GM21381 (cell line): ENCODE measurements around the gene ZNF469.

Source experiments
- ATAC-seq: cut with Tn5 transposase; IDR thresholded peaks from one replicate; pipeline ENCODE4 v1.9.1; 2021; ENCODE audit warnings: mild to moderate bottlenecking, moderate library complexity; ENCODE audit not compliant: unreplicated experiment

ZNF469 gene

DNA sequence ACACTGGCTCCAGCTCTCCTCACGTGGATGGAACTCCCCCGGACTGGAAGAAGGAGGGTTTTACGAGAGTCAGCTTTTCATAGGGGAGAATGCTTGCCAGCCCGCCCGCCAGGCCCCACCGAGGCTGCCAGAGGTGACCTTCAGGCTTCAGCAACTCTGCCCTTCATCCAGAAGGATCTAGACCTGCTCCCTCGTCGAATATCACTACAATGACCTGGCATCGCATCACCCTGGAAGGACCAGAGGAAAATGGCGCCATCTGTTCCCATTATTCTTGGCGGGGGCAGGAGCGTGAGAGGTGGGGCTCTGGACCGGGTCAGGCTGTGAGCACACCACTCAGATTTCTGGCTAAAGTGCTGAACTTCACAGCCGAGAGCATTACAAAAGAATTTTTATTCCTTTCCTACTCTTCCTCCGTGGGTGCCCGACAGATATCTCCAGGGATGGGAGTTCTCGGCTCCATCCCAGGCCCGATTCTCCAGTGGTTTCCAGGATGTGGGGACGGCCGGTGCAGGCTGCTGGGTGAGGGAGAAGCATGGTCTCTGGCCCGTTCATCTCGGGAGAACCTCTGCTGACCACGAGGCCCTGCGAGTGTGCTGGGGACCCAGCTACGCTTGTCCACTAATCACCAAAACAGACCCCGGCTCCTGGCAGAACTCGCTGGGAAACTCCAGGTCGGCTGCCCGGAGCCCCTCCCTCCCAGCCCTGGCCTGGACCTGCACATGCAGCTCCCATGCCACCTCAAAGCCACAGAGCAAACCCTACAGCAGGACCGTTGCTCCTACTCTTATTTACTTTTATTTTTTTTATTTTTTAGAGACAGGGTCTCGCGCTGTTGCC lies 36.8 kb upstream of the ZNF469 start:
- no peak for ATAC-seq

DNA sequence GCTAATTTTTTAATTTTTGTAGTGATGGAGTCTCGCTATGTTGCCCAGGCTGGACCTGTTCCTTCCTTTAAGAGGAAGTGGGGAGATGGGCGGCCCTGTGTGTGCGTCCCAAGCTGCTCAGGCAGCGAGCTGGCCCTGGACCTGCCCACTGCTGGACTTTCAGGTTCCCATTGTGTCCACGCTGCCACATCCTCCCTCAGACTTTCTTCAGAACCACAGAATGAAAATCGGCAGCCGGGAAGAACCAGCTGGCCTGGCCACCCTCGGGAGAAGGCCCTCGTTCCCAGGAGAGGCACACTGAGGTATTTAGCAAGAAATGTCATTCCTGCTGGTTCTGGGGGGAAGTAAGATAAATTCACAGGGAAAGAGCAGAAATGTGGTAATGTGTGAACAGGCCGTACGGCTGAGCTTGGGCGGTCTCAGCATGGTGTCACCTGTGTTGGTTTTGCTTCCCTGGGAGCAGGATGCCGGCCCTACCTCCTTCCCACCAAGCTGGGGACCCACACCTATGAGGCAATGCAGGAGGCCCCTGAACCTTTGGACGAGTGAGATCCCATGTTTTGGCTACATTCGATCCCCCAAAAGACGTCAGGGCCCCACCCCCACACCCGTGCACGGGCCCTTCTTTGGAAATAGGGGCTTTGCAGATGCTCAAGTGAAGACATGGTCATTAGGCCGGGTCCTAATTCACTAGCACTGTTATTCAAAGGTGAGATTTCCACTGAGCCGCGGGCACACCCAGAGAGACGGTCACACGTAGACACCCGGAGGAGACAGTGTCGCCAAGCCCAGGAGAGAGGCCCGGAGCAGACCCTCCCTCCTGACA lies 35.9 kb upstream of the ZNF469 start:
- no peak for ATAC-seq

DNA sequence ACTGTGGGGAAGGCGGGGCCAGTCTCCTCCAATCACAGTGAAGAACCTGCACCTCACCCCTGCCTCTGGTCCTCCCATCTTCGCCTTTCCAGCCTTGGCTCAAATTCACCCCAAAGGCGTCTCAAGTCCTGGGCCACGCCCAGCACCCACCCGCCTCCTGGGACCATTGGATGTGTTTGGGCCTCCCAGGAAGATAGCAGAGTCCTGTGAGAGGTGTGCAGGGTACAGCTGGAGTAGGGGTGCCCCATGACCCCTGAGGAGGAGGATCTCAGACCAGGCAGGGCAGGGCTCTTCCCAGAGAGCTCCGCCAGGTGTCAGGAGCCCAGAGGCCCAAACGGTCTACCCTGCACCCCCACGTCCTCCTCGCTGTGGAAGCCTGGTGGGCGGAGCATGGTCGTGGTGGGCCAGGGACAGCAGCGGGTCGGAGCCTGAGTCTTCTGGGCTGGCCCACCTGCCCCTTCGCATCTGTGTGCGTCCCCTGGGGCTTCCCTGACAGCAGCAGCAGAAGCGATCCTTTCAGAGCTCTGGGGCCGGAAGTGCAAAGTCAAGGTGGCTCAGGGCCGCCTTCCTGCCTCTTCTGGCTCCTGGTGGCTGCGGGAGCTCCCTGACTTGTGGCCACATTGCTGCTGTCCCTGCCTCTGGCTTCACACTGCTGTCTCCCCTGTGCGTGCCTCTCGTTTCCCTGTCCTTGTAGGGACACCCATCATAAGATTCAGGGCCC lies 34.9 kb upstream of the ZNF469 start:
- no peak for ATAC-seq

DNA sequence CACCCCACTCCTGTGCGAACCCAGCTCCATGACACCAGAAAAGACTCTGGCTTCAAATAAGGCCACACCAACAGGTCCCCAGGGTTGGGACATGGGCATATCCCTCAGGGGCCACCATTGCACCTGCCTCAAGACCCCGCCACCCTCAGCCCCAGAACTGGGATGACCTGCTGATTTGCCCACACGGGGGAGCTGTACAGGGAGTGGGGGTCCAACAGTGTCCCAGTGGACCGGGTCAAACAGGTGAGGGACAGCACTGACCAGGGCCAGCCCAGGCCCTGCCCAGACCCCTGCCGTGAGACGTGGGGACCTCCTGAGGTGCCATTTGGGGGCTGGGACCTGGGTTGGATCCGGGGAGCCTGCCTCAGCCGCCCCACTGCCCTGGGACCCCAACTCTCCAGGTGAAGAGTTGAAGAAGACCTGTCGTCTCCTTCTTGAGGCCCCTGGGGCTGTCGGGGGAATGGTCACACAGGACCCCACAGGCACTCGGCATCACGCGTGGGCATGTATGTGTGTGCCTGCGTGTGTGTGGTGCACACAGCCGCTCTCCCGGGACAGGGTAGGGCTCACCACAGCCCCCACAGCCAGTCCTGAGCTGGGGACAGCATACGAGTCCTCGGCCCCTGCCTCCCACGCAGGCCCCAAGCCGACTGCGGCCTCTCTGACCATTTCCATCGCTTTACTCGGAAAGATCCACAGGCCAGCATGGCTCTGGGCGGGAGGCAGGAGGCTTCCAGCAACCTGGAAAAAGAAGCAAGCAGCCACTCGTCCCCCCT lies 34.2 kb upstream of the ZNF469 start:
- ATAC-seq: no peak

DNA sequence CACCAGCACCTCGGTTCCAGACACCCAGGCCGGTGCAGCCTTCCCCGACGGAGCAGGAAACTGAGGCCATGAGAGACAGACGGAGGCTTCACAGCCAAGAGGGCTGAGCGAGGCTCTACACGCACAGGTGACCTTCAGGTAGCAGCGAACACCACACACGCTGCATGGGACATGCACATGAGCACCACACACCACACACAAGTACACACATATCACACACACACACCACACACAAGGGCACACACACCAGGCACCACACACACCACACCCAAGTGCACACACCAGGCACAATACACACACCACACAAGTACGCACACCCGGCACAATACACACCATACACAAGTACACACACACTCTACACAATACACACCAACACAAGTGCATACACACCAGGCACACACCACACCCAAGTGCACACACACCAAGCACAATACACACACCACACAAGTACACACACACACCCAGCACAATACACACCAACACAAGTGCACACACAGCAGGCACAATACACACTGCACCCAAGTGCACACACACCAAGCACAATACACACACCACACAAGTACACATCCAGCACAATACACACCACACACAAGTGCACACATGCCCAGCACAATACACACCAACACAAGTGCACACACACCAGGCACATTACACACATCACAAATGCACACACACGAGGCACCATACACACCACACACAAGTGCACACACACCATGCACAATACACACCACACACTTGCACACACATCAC lies 33.4 kb upstream of the ZNF469 start:
- ATAC-seq: no peak

DNA sequence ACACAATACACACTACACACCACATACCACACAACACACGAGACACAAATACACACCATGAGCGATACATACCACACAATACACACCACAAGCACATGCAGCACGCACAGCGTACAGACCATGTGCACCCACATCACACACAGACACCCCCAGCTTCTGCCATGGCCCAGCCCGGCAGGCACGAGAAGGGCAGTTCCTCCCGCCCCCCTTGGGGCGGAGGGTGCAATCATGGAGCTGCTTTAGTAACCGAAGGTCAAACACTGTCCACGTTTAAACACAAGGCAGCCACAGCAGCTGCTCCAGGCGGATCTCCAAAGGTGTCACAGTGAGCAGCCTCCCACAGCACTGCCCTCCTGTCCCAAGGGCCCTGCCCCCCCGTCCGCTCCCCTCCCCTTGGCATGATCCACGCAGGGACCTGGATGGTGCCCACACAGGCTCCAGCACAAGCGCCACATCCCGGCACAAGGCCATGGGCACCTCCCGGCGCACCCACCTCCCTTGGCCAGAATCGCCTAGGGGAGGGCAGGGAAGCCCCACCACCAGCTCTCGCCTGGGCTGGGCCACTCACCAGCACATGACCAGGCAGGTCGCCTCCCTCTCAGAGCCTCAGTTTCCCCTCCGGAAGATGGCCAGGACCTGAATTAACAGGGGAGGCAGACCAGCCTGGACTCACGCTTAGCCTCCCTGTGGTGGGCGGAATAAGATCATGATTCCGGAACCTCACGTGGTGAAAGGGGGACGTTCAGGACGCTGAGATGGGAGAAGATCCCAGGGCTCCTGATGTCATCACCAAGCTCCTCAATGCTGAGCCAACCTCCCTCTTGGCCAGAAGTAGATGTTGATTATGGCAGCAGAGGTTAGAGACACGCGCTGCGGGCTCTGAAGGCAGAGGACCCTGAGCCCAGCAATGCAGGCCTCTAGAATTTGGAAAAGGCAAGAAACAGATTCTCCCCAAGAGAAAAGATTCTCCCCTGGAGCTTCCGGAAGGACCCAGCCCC lies 32.6 kb upstream of the ZNF469 start:
- no peak for ATAC-seq

DNA sequence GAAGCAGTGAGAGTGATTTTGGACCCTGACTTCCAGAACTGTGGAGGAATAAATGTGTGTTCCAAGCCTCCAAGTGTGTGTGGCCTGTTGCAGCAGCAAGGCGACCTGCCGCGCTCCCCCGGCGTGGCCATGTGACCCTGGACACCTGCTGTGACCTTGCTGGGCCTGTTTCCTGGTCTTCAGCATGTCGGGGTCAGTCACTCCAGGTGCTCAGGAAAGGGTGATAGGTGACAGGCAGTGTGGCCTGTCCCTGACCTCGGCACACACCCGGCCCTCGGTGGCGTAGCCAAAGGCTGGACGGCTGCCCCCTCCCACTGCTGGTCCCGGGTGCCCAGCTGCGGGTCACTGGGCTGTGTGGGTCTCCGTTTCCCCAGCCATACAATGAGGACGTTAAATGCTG lies 31.8 kb upstream of the ZNF469 start:
- no peak for ATAC-seq

DNA sequence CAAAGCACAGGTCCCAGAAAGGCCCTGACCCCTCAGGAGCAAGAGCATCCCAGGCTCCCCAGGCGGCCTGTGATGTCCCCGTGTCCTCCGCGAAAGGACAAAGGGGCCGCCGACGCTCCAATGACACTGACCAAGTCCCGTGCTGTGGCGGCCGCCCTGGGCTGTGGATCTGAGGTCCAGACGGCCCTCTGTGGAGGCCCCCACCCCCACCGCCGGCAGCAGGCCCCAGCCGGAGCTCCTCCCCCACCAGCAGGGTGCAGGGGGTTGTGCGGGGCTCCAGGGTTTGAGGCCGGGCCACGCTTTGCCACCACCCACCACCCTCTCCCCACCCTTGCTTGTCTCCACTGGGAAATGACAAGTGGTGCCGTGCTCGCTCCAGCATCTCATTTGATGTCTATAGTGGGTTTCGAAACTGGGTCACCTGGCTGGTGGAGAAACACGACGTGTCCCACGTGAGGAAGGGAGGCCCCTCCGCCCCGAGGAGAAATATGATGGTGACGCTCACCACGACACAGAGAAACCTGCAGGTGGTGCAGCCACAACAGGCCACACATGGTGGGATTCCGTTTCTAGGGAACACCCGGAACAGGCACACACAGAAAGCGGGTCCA lies 31.2 kb upstream of the ZNF469 start:
- no peak for ATAC-seq

DNA sequence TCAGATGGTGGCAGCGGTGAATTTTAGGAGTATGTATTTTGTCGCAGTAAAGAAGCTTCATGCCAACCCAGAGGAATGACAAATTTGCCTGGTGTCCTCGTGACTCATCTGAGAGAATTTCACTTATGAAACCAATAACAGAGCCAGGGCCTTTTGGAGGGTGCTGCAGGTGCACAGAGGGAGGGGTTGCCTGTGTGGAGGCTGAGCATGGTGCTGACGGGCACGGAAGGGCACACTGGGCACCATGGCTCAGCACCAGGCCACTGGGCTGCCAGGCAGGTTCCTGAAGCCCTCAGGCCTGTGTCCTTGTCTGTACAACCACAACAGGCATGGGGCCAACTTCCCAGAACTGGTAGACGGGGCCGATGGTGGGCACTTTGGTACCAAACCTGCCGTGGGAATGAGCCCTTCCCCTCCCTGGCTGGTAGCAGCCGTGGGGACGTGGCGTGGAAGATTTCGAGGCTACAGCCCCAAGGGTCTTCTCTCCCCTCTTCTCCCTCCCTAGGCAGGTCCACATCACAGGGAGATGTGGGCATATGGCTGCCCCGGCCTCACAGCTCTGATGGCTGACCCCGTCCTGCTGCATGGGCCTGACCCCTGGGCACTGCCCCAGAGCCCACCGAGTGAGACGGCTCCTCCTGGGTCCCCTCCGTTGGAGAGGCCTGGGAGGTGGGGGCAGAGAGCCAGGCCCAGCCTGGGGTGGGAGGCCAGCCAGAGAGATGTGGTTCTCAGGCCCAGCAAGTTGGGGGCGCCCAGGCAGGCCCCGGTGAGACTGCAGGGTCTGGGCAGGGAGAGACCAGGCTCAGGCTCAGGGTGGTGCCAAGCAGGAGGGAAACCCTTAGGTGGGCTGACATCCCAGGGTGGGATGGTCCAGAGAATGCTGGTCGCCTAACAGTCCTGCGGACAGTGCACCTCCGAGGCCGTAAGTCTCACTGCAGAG lies 30.2 kb upstream of the ZNF469 start:
- no peak for ATAC-seq

DNA sequence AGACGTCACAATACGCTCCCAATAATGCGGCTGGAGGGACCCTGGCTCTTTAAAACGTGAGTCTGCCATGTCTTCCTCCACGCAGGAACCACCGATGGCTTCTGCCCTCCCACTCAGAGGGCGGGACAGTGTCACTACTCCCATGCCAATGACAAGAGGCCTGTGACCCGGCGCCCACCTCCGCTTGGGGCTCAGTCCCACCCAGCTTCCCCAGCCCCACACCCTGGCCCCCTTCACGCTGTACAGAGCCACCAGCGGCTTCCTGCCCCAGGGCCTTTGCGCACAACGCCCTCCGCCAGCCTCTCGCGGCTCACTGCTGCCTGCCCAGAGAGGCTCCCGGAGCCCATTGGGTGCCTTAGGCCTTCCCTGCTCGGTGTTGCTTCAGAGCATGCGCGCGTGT lies 29.5 kb upstream of the ZNF469 start:
- ATAC-seq: no peak

DNA sequence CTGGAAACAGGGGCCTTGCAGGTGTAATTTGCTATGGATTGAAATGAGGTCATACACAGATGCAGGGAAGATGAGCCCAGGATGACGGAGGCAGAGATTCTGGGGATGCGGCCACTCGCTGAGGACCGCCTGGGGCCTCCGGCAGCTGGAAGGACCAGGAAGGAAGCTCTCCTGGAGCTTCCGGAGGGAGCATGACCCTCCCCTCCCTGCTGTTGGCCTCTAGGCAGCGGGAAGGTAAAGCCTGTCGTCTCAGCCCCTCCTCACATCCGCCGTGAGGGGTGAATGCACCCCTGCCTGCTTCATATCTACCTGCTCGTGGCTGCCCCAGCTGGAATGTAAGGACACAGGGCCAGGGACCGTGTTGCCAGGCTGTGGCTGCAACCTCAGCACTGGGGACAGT lies 29.1 kb upstream of the ZNF469 start:
- ATAC-seq: no peak

DNA sequence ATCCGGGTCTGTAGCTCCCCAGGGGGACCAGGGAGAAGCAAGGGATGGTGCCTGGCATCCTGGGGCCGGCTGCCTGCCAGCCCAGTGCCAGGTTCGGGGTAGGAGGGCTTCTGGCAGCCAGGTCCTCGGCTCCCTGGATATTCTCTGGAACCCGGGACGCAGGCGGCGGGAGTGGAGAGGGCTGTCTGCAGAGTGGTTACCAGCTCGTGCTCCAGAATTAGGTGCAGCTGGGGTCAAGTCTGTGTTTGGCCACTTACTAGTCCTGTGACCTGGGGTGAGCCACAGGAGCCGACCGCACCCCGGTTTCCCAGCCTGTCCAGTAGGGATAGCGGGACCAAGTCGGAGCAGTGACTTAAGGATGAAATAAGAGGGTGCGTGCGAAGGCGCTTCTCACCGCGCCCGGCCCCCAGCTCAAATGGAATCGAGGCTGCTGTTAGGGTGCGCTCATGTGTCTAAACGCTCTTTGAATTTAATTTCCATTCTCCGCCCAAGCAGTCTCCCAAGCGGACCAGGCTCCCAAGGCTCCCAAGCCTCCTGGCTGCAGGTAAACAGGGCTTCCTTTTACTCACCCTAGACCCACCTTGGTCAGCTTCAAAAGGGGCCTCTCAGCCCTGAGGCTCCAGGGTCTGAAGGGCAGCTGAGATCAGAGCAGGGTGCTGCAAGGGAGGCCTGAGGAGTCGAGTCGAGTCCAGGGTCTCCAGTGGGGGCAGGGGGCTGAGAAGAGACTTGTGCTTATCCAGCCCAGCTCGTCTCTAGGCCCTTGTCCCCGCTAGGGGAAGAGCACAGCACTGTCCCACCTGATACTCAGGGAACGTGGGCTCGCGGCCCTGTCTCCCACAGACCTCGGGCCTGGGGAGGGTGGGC lies 28.3 kb upstream of the ZNF469 start:
- ATAC-seq: no peak

DNA sequence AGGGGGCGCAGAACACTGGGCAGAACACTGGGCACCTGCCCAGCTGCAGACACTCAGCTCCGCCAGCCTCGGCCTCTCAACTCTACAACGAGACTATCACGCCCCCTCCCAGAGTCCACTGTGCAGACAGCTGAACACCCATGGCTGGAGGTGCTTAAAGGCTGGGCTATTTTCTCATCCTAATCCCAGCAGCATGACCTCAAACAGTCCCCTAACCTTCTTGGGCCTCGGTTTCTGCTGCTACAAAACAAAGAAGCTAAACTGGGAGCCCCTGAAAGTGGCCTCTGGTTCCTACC lies 27.7 kb upstream of the ZNF469 start:
- no peak for ATAC-seq

DNA sequence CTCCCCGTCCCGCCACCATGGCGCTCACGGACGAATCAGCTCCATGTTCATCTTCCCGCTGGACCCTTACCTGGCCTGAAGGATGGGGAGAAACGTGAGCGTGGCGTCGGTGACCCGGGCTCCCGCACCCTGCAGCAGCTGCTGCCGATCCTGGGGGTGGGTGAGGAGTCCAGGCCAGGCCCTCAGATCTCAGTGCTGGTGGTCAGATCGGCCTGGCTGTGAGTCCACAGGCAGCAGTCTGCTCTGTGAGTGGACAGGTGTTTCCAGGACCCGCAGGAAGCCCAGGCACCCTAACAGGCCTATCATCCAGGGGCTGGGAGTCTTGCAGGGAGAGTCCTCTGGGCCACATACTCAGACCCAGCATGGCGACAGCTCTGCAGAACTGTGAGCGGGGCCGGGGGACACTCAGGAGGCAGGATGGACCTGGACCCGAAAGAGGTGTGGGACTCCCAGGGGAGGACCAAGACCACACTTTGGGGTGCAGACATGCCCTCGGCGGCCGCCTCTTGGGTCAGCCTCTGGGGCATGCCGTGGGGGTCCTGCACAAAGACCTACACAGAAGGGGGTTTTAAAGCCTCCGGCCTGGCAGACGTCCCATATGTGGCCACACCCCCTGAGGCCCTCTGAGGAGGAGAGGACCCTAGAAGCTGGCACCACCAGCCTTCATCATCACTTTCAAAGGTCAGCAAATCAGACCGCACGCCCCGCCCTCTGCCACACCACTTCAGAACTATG lies 27.2 kb upstream of the ZNF469 start:
- no peak for ATAC-seq

DNA sequence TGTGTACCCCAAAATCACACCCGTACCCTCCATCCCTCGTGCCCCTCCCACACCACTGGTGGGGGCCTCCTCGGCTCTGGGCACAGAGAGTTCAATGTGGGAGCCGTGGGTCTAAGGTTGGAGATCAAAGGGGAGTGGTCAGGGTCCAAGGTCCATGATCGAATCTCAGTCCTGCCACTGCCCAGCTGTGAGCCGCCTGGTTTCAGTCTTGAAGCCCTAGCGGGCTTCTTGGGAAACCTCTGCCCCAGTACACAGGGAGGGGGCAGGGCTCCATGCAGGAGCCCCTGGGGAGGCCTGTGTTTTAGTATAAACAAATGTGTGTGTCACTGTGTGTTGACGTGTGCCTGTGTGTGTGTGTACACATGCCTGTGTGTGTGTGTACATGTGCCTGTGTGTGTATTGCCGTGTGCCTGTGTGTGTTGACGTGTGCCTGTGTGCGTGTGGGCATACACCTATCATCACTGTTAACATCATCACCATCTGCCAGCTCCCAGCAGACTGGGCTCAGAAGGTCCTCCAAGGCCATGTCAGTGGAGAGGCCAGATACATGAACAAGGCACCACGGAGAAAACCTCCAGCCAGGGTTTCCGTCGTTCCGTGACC lies 26.5 kb upstream of the ZNF469 start:
- ATAC-seq: no peak
